ENCODE data around the gene NMUR1. TPM values are rescaled to one million over a fixed set of nuclear protein-coding genes. Genes with fewer than 3 reads are reported as not detected.

Gene NMUR1
- total and polyA plus RNA-seq, 2 donors from 2014 or later, result 0.94 to 1.3 TPM

- no peaks in the 10 kb centered on the region for H3K27me3 ChIP-seq (ENCODE audit: control insufficient read depth, insufficient read depth, low read length)
- no peak overlapping the region for H3K27ac ChIP-seq (ENCODE audit: low read depth in 2 of 2, low read length in 2 of 2)
- no peak for TF ChIP-seq CTCF (IDR thresholded peaks at IDR 0.05; ENCODE audit: borderline replicate concordance, extremely low read depth, insufficient read depth)
- no peaks in the 10 kb centered on the region for H3K36me3 ChIP-seq (ENCODE audit: control insufficient read depth in 2 of 3, insufficient read depth in 3 of 3, low read length in 3 of 3)
- intact Hi-C loops (cut with DNase I), result no loop called here
- no peak for FAIRE-seq
- DNase-seq, result peak in 1 of 5 donors; percentile 10
- H3K4me3 ChIP-seq (ENCODE audit: low read length in 3 of 3), result no peak overlapping the region
- H3K4me1 ChIP-seq (ENCODE audit: control insufficient read depth in 2 of 3, insufficient read depth in 2 of 3, low read depth in 1 of 3, low read length in 3 of 3), result no peaks in the 10 kb centered on the region
- H3K9me3 ChIP-seq (ENCODE audit: control insufficient read depth in 2 of 3, insufficient read depth in 1 of 3, low read length in 3 of 3), result peaks cover 0 to 8% (median 0%) of the 10 kb centered on the region in 3 donors
- H3K9ac ChIP-seq (ENCODE audit: low read length in 3 of 3), result no peak overlapping the region
Measured at GRCh38 chr2:231539991-231540390, 9.7 kb upstream of the NMUR1 start.

- Histone ChIP-seq H3K4me1 (ENCODE audit: control insufficient read depth in 2 of 3, insufficient read depth in 2 of 3, low read depth in 1 of 3, low read length in 3 of 3) (no peaks in the 10 kb centered on the region), H3K9me3 (ENCODE audit: control insufficient read depth in 2 of 3, insufficient read depth in 1 of 3, low read length in 3 of 3) (no peaks in the 10 kb centered on the region), H3K4me3 (ENCODE audit: low read length in 3 of 3) (no peak overlapping the region), H3K9ac (ENCODE audit: low read length in 3 of 3) (no peak overlapping the region), H3K27ac (ENCODE audit: low read depth in 2 of 2, low read length in 2 of 2) (no peak overlapping the region), H3K36me3 (ENCODE audit: control insufficient read depth in 2 of 3, insufficient read depth in 3 of 3, low read length in 3 of 3) (no peaks in the 10 kb centered on the region), H3K27me3 (ENCODE audit: control insufficient read depth, insufficient read depth, low read length) (no peaks in the 10 kb centered on the region)
- TF ChIP-seq CTCF (IDR thresholded peaks at IDR 0.05; ENCODE audit: borderline replicate concordance, extremely low read depth, insufficient read depth), result no peak
- DNase-seq (no peak), FAIRE-seq (no peak)
- intact Hi-C loops (cut with DNase I), result no loop called here
Measured at GRCh38 chr2:231535961-231536360, 5.7 kb upstream of the NMUR1 start.

- DNase-seq, result no peak
- no peaks in the 10 kb centered on the region for H3K36me3 ChIP-seq (ENCODE audit: control insufficient read depth in 2 of 3, insufficient read depth in 3 of 3, low read length in 3 of 3)
- no peak for FAIRE-seq
Measured at GRCh38 chr2:231533777-231534125, 3.5 kb upstream of the NMUR1 start.

More at GRCh38 chr2:231533777-231534125, 3.5 kb upstream of the NMUR1 start:
- no peak overlapping the region for H3K4me3 ChIP-seq (ENCODE audit: low read length in 3 of 3)
- no peak overlapping the region for H3K9ac ChIP-seq (ENCODE audit: low read length in 3 of 3)
- no peaks in the 10 kb centered on the region for H3K9me3 ChIP-seq (ENCODE audit: control insufficient read depth in 2 of 3, insufficient read depth in 1 of 3, low read length in 3 of 3)
- no peaks in the 10 kb centered on the region for H3K4me1 ChIP-seq (ENCODE audit: control insufficient read depth in 2 of 3, insufficient read depth in 2 of 3, low read depth in 1 of 3, low read length in 3 of 3)
- intact Hi-C loops (cut with DNase I), result no loop called here
- no peak overlapping the region for H3K27ac ChIP-seq (ENCODE audit: low read depth in 2 of 2, low read length in 2 of 2)
- no peak for TF ChIP-seq CTCF (IDR thresholded peaks at IDR 0.05; ENCODE audit: borderline replicate concordance, extremely low read depth, insufficient read depth)
- no peaks in the 10 kb centered on the region for H3K27me3 ChIP-seq (ENCODE audit: control insufficient read depth, insufficient read depth, low read length)

Measured in kidney (tissue), 14 donors.